Body of pancreas (tissue), 4 donors: ENCODE results near the gene GPA33.

ENCODE experiments used
- POLR2A ChIP-seq, 3 donors: fragments of 450-650 bp; IDR thresholded peaks; one replicate each; pipeline ENCODE4 v1.6.1; 2016; ENCODE audit warnings: antibody characterized with exemption in 3 of 3, mild to moderate bottlenecking in 2 of 3
- TF ChIP-seq, protein P1 (sequence below), 7 experiments: fragments of 450-650 bp in 4 of 7; fragments of 200-600 bp in 3 of 7; sonication (generic) in 3 of 7; IDR thresholded peaks; one replicate each; pipeline ENCODE4 v1.5.1; 2016 to 2019; ENCODE audit warnings: antibody characterized with exemption in 7 of 7

DNA sequence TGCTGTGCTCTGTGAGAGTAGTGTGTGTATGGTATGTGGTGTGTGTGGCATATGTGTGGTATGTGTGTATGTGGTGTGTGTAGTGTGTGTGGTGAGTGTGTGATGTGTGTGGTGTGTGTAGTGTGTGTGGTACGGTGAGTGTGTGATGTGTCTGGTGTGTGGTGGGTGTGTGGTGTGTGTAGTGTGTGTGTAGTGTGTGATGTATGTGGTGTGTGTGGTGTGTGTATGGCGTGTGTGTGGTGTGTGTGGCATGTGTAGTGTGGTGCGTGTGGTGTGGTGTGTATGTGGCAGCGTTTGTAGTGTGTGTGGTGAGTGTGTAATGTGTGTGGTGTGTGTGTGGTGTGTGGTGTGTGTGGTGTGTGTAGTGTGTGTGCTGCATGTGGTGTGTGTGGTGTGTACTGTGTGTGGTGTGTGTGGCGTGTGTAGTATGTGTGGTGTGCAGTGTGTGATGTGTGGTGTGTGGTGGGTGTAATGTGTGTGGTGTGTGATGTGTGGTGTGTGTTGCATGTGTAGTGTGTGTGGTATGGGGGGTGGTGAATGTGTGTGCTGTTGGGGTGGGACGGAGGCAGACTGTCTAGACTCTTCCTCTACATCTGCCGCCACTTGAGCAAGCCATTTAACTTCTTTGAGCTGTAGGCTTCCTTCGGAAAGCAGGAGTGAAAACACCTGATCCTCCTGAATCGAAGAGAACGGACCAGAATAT, 33.5 kb downstream of the GPA33 start:
- TF ChIP-seq, protein P1, sequence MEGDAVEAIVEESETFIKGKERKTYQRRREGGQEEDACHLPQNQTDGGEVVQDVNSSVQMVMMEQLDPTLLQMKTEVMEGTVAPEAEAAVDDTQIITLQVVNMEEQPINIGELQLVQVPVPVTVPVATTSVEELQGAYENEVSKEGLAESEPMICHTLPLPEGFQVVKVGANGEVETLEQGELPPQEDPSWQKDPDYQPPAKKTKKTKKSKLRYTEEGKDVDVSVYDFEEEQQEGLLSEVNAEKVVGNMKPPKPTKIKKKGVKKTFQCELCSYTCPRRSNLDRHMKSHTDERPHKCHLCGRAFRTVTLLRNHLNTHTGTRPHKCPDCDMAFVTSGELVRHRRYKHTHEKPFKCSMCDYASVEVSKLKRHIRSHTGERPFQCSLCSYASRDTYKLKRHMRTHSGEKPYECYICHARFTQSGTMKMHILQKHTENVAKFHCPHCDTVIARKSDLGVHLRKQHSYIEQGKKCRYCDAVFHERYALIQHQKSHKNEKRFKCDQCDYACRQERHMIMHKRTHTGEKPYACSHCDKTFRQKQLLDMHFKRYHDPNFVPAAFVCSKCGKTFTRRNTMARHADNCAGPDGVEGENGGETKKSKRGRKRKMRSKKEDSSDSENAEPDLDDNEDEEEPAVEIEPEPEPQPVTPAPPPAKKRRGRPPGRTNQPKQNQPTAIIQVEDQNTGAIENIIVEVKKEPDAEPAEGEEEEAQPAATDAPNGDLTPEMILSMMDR (IDR thresholded peaks at IDR 0.05): no peak
- TF ChIP-seq POLR2A (IDR thresholded peaks at IDR 0.05): no peak
